Measurements from ENCODE around the gene THRB. TPM values are rescaled to one million over a fixed set of nuclear protein-coding genes. Genes with fewer than 3 reads are reported as not detected.

Gene THRB
- total RNA-seq, 4 donors from 2014 or later: 6.3 to 10.3 (median 8.5) TPM

- H3K4me3 ChIP-seq: no peak overlapping the region
- WGBS, 2 donors: 68 to 69% methylated on average over 2 of the region's 2 CpGs
- TF ChIP-seq CTCF (IDR thresholded peaks at IDR 0.05): no peak
- peak in 1 of 2 donors; percentile 67 for TF ChIP-seq EP300 (IDR thresholded peaks at IDR 0.05)
- H3K27ac ChIP-seq: no peak overlapping the region
- no peaks in the 10 kb centered on the region for H3K27me3 ChIP-seq
- no peaks in the 10 kb centered on the region for H3K36me3 ChIP-seq
- no peaks in the 10 kb centered on the region for H3K9me3 ChIP-seq
- peak in 1 of 2 donors; percentile 12 for DNase-seq (ENCODE audit: low spot score in 2 of 2)
- H3K4me1 ChIP-seq: no peaks in the 10 kb centered on the region
Measured at GRCh38 chr3:24311881-24312280, 182.8 kb downstream of the THRB start.

- no peak for DNase-seq (ENCODE audit: low spot score in 2 of 2)
- Histone ChIP-seq H3K36me3 (no peaks in the 10 kb centered on the region), H3K4me1 (peaks cover 0 to 5% (median 0%) of the 10 kb centered on the region in 4 donors), H3K27ac (no peak overlapping the region), H3K27me3 (no peaks in the 10 kb centered on the region), H3K4me3 (no peak overlapping the region), H3K9me3 (no peaks in the 10 kb centered on the region)
- TF ChIP-seq EP300 (IDR thresholded peaks at IDR 0.05) (no peak), CTCF (IDR thresholded peaks at IDR 0.05) (no peak), POLR2A (IDR thresholded peaks at IDR 0.05) (no peak)
Measured at GRCh38 chr3:24310887-24311286, 183.8 kb downstream of the THRB start.

GRCh38 chr3:24306518-24306917 lies 188.1 kb downstream of the THRB start:
- no peak overlapping the region for H3K4me3 ChIP-seq
- H3K27me3 ChIP-seq: no peaks in the 10 kb centered on the region
- TF ChIP-seq EP300 (IDR thresholded peaks at IDR 0.05) (no peak), POLR2A (IDR thresholded peaks at IDR 0.05) (no peak), CTCF (IDR thresholded peaks at IDR 0.05) (no peak)
- H3K27ac ChIP-seq: no peak overlapping the region
- WGBS, 2 donors: 81 to 85% methylated on average over 3 of the region's 3 CpGs
- no peaks in the 10 kb centered on the region for H3K9me3 ChIP-seq
- DNase-seq (ENCODE audit: low spot score in 2 of 2): no peak
- no peaks in the 10 kb centered on the region for H3K36me3 ChIP-seq
- H3K4me1 ChIP-seq: peaks cover 0 to 10% (median 0%) of the 10 kb centered on the region in 4 donors

GRCh38 chr3:24305795-24306467 lies 188.7 kb downstream of the THRB start:
- no peak for TF ChIP-seq EP300 (IDR thresholded peaks at IDR 0.05)
- no peak for TF ChIP-seq CTCF (IDR thresholded peaks at IDR 0.05)
- no peak for TF ChIP-seq POLR2A (IDR thresholded peaks at IDR 0.05)
- Histone ChIP-seq H3K4me1 (peaks cover 0 to 10% (median 0%) of the 10 kb centered on the region in 4 donors), H3K27me3 (no peaks in the 10 kb centered on the region), H3K36me3 (no peaks in the 10 kb centered on the region), H3K9me3 (no peaks in the 10 kb centered on the region), H3K4me3 (no peak overlapping the region), H3K27ac (no peak overlapping the region)
- 27 to 30% methylated on average over 4 of the region's 4 CpGs for WGBS, 2 donors
- DNase-seq (ENCODE audit: low spot score in 2 of 2): no peak

GRCh38 chr3:24303057-24303754 lies 191.4 kb downstream of the THRB start:
- Histone ChIP-seq H3K9me3 (no peaks in the 10 kb centered on the region), H3K36me3 (no peaks in the 10 kb centered on the region), H3K4me1 (peaks cover 0 to 10% (median 2%) of the 10 kb centered on the region in 4 donors), H3K4me3 (no peak overlapping the region), H3K27ac (no peak overlapping the region), H3K27me3 (no peaks in the 10 kb centered on the region)
- TF ChIP-seq POLR2A (IDR thresholded peaks at IDR 0.05): no peak
- no peak for TF ChIP-seq CTCF (IDR thresholded peaks at IDR 0.05)
- TF ChIP-seq EP300 (IDR thresholded peaks at IDR 0.05): no peak
- DNase-seq (ENCODE audit: low spot score in 2 of 2): no peak
- 86 to 93% methylated on average over 7 of the region's 7 CpGs for WGBS, 2 donors
